HEK293 (cell line): ENCODE measurements around the gene PSTK.

Experiments used
- CTCF ChIA-PET: fragments of 350-600 bp; formaldehyde crosslinking; extraction: SDS; loops from one replicate; lab custom pipeline; 2021; ENCODE audit warnings: antibody characterized with exemption; lab: Yijun Ruan, JAX
- POLR2A ChIA-PET: fragments of 300-600 bp; formaldehyde crosslinking; extraction: SDS; loops from one replicate; lab custom pipeline; 2020; ENCODE audit warnings: antibody characterized with exemption, inconsistent platforms; lab: Yijun Ruan, JAX
- H3K27ac ChIP-seq: fragments of 200-500 bp; sonication (Bioruptor generic); 2 replicates; pipeline ENCODE4 v1.5.1; 2014; ENCODE audit warnings: low read depth, low read length, control low read depth, inconsistent platforms; ENCODE audit errors: extremely low read depth
- H3K36me3 ChIP-seq, 2 experiments: fragments of 200-500 bp in 1 of 2; sonication (Bioruptor generic) in 1 of 2; 1 replicate in 1 of 2; 2 replicates in 1 of 2; pipeline ENCODE4 v1.5.1; 2014 to 2017; ENCODE audit warnings: inconsistent platforms in 2 of 2, low read length in 2 of 2; ENCODE audit not compliant: control insufficient read depth in 2 of 2, insufficient read depth in 1 of 2
- H3K4me1 ChIP-seq: fragments of 200-500 bp; sonication (Bioruptor generic); 2 replicates; pipeline ENCODE4 v1.5.1; 2014; ENCODE audit warnings: mild to moderate bottlenecking, low read length, inconsistent platforms; ENCODE audit not compliant: control insufficient read depth, insufficient read depth
- H3K4me3 ChIP-seq: 2 replicates; pipeline ENCODE4 v1.5.1; 2011; ENCODE audit warnings: low read depth, mild to moderate bottlenecking, control low read depth, low read length, moderate library complexity
- H3K9me3 ChIP-seq: fragments of 200-500 bp; sonication (Bioruptor generic); 2 replicates; pipeline ENCODE4 v1.5.1; 2014; ENCODE audit warnings: low read depth, low read length, inconsistent platforms; ENCODE audit not compliant: control insufficient read depth, insufficient read depth
- KLF8 ChIP-seq: fragments of 450-650 bp; formaldehyde crosslinking; IDR thresholded peaks from 2 replicates; pipeline ENCODE4 v1.5.1; 2016; ENCODE audit warnings: missing biosample characterization, missing genetic modification characterization
- SCRT2 ChIP-seq: fragments of 450-650 bp; formaldehyde crosslinking; IDR thresholded peaks from 2 replicates; pipeline ENCODE4 v1.5.1; 2016; ENCODE audit warnings: missing biosample characterization, missing genetic modification characterization
- ZNF146 ChIP-seq: fragments of 450-650 bp; formaldehyde crosslinking; IDR thresholded peaks from 2 replicates; pipeline ENCODE4 v1.5.1; 2016; ENCODE audit warnings: missing biosample characterization, missing genetic modification characterization
- ZNF2 ChIP-seq: fragments of 450-650 bp; formaldehyde crosslinking; IDR thresholded peaks from 2 replicates; pipeline ENCODE4 v1.5.1; 2016; ENCODE audit warnings: missing biosample characterization, missing genetic modification characterization
- ZNF211 ChIP-seq: fragments of 450-650 bp; formaldehyde crosslinking; IDR thresholded peaks from 2 replicates; pipeline ENCODE4 v1.5.1; 2016; ENCODE audit warnings: low read depth, missing biosample characterization, missing genetic modification characterization
- ZNF221 ChIP-seq: fragments of 450-650 bp; formaldehyde crosslinking; IDR thresholded peaks from 2 replicates; pipeline ENCODE4 v1.5.1; 2017; ENCODE audit warnings: missing biosample characterization, missing genetic modification characterization, borderline replicate concordance
- ZNF274 ChIP-seq, 2 experiments: fragments of 200-500 bp in 1 of 2; fragments of 450-650 bp in 1 of 2; sonication (Bioruptor generic) in 1 of 2; formaldehyde crosslinking in 1 of 2; IDR thresholded peaks; 2 replicates each; pipeline versions ENCODE4 v1.5.1 to v1.6.1; 2014 to 2016; ENCODE audit warnings: borderline replicate concordance in 1 of 2, inconsistent platforms in 1 of 2, low read length in 1 of 2, missing biosample characterization in 1 of 2, missing genetic modification characterization in 1 of 2
- ZNF292 ChIP-seq: fragments of 450-650 bp; formaldehyde crosslinking; IDR thresholded peaks from 2 replicates; pipeline ENCODE4 v1.5.1; 2016; ENCODE audit warnings: low read depth, missing biosample characterization, missing genetic modification characterization, borderline replicate concordance
- ZNF335 ChIP-seq: fragments of 450-650 bp; formaldehyde crosslinking; conservative IDR thresholded peaks from 2 replicates; pipeline ENCODE4 v1.5.1; 2016; ENCODE audit warnings: missing biosample characterization, missing genetic modification characterization
- ZNF394 ChIP-seq: fragments of 450-650 bp; formaldehyde crosslinking; IDR thresholded peaks from 2 replicates; pipeline ENCODE4 v1.5.1; 2016; ENCODE audit warnings: missing biosample characterization, missing genetic modification characterization, mild to moderate bottlenecking, moderate library complexity, borderline replicate concordance
- ZNF501 ChIP-seq: fragments of 450-650 bp; formaldehyde crosslinking; IDR thresholded peaks from 2 replicates; pipeline ENCODE4 v1.5.1; 2016; ENCODE audit warnings: missing biosample characterization, missing genetic modification characterization
- ZNF510 ChIP-seq: fragments of 450-650 bp; formaldehyde crosslinking; IDR thresholded peaks from 2 replicates; pipeline ENCODE4 v1.5.1; 2018; ENCODE audit warnings: mild to moderate bottlenecking, missing genetic modification characterization, missing biosample characterization; ENCODE audit not compliant: insufficient replicate concordance
- ZNF621 ChIP-seq: fragments of 450-650 bp; formaldehyde crosslinking; IDR thresholded peaks from 2 replicates; pipeline ENCODE4 v1.5.1; 2017; ENCODE audit warnings: missing biosample characterization, missing genetic modification characterization
- ZNF626 ChIP-seq: fragments of 450-650 bp; sonication (Bioruptor Pico); formaldehyde crosslinking; IDR thresholded peaks from 2 replicates; pipeline ENCODE4 v1.5.1; 2018; ENCODE audit warnings: missing biosample characterization, missing genetic modification characterization, inconsistent platforms
- ZNF76 ChIP-seq: fragments of 450-650 bp; formaldehyde crosslinking; IDR thresholded peaks from 2 replicates; pipeline ENCODE4; 2016; ENCODE audit warnings: low read depth, missing biosample characterization, missing genetic modification characterization, borderline replicate concordance
- ZNF777 ChIP-seq: fragments of 450-650 bp; formaldehyde crosslinking; IDR thresholded peaks from 2 replicates; pipeline ENCODE4 v1.5.1; 2017; ENCODE audit warnings: missing biosample characterization, missing genetic modification characterization, borderline replicate concordance
- TF ChIP-seq, protein P1 (sequence below): fragments of 450-650 bp; formaldehyde crosslinking; IDR thresholded peaks from 2 replicates; pipeline ENCODE4 v1.5.1; 2017; ENCODE audit warnings: missing biosample characterization, missing genetic modification characterization
- TF ChIP-seq, protein P2 (sequence below): fragments of 450-650 bp; formaldehyde crosslinking; IDR thresholded peaks from 2 replicates; pipeline ENCODE4 v1.5.1; 2017; ENCODE audit warnings: missing biosample characterization, mild to moderate bottlenecking, missing genetic modification characterization, moderate library complexity
- TF ChIP-seq, protein P3 (sequence below): fragments of 450-650 bp; formaldehyde crosslinking; IDR thresholded peaks from 2 replicates; pipeline ENCODE4 v1.5.1; 2016; ENCODE audit warnings: missing biosample characterization, missing genetic modification characterization
- TF ChIP-seq, protein P4 (sequence below): fragments of 450-650 bp; formaldehyde crosslinking; IDR thresholded peaks from 2 replicates; pipeline ENCODE4 v1.5.1; 2016; ENCODE audit warnings: missing biosample characterization, missing genetic modification characterization
- TF ChIP-seq, protein P5 (sequence below): fragments of 450-650 bp; formaldehyde crosslinking; IDR thresholded peaks from 2 replicates; pipeline ENCODE4 v1.5.1; 2016; ENCODE audit warnings: missing biosample characterization, missing genetic modification characterization
- TF ChIP-seq, protein P6 (sequence below): fragments of 450-650 bp; formaldehyde crosslinking; conservative IDR thresholded peaks from 2 replicates; pipeline ENCODE4 v1.5.1; 2016; ENCODE audit warnings: low read depth, missing biosample characterization, missing genetic modification characterization

PSTK gene

DNA sequence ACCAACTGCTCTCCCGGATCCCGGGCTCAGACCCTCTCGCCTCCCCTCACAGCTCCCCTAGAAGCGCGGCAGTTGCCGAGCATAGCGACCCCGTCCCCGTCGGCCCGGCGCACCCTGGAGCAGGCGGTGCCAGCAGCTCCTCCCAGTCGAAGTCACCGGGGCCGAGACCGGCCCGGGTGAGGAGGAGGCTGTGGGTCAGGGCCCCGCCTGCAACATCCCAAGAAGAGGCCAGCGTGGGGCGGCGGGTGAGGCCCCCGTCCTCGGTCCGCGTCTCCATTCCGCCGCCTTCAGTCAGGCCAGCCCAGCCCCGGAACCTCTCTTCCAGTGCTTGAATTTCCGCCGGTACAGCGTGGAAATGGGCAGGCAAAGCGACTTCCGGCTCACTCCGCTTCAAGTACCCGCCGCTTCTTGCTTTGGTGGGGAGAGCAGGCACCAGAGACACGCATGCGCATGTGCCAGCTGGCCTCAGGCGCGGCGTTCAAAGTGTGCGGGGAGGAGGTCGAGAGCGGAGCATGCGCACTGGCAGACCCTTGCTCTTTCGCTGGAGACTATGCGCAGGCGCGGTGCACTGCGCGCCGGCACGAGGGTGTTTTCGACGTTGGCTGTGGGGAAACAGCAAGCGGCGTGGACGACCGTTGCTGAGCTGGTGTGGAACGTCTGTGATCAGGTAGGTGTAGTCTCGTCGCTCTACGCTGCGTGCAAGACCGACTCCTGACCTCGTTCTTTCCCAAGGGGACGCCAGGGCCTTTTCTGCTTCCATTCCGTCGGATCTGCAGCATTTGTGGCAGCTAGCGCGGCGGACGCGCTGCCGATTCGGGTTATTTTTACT lies 26.1 kb upstream of the PSTK start, which contains the start of gene C10orf88:
C10orf88 (minus strand) TSS at position 326 of the 829 bp plus-strand sequence; CDS start at position 277, 49 bp downstream.
- H3K36me3 ChIP-seq = peaks cover 5 to 23% of the 10 kb centered on the region in 2 experiments
- H3K9me3 ChIP-seq = no peaks in the 10 kb centered on the region
- peak within 1 kb of the TSS; percentile 68 for H3K4me3 ChIP-seq
- ChIA-PET CTCF (interaction anchor here (0.6 kb wide), 1 partner anchor 1400 kb away, joined by 6 read pairs; no protein-coding TSS in a partner anchor), POLR2A (interaction anchor here (0.8 to 1.6 kb wide), 5 partner anchors 9 to 200 kb away, joined by 3 to 6 read pairs (median 4); partner anchors contain the start of genes BUB3 and PSTK)
- peaks cover 2% of the 10 kb centered on the region; the same call in 1 of the 2 replicates for H3K4me1 ChIP-seq
- H3K27ac ChIP-seq = peak within 1 kb of the TSS; percentile 83
- TF ChIP-seq, protein P1, sequence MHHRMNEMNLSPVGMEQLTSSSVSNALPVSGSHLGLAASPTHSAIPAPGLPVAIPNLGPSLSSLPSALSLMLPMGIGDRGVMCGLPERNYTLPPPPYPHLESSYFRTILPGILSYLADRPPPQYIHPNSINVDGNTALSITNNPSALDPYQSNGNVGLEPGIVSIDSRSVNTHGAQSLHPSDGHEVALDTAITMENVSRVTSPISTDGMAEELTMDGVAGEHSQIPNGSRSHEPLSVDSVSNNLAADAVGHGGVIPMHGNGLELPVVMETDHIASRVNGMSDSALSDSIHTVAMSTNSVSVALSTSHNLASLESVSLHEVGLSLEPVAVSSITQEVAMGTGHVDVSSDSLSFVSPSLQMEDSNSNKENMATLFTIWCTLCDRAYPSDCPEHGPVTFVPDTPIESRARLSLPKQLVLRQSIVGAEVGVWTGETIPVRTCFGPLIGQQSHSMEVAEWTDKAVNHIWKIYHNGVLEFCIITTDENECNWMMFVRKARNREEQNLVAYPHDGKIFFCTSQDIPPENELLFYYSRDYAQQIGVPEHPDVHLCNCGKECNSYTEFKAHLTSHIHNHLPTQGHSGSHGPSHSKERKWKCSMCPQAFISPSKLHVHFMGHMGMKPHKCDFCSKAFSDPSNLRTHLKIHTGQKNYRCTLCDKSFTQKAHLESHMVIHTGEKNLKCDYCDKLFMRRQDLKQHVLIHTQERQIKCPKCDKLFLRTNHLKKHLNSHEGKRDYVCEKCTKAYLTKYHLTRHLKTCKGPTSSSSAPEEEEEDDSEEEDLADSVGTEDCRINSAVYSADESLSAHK (tag by site-specific recombination) = peak; percentile 36; the same call in 1 of the 2 replicates
- TF ChIP-seq ZNF626 (no peak), ZNF777 (peak; percentile 57; the same call in 1 of the 2 replicates), ZNF501 (tag by site-specific recombination) (peak; percentile 97), ZNF621 (tag by site-specific recombination) (no peak), ZNF211 (tag by site-specific recombination) (no peak), ZNF292 (tag by site-specific recombination) (no peak), ZNF394 (tag by site-specific recombination) (peak; percentile 71; the same call in 1 of the 2 replicates), ZNF146 (tag by site-specific recombination) (peak; percentile 11; the same call in 1 of the 2 replicates), ZNF76 (peak; percentile 74), ZNF221 (tag by site-specific recombination) (no peak), ZNF274 (IDR thresholded peaks at IDR 0.05; ENCODE audit: low read length) (no peak), ZNF274 (tag by site-specific recombination; IDR thresholded peaks at IDR 0.05; ENCODE audit: borderline replicate concordance) (no peak), ZNF335 (tag by site-specific recombination) (peak; percentile 91), ZNF2 (tag by site-specific recombination) (peak; percentile 93), KLF8 (peak; percentile 92), SCRT2 (tag by site-specific recombination) (0 out of 2 replicates have a peak, but pooled peaks have one; percentile 29), ZNF510 (peak; percentile 54)
- TF ChIP-seq, protein P2, sequence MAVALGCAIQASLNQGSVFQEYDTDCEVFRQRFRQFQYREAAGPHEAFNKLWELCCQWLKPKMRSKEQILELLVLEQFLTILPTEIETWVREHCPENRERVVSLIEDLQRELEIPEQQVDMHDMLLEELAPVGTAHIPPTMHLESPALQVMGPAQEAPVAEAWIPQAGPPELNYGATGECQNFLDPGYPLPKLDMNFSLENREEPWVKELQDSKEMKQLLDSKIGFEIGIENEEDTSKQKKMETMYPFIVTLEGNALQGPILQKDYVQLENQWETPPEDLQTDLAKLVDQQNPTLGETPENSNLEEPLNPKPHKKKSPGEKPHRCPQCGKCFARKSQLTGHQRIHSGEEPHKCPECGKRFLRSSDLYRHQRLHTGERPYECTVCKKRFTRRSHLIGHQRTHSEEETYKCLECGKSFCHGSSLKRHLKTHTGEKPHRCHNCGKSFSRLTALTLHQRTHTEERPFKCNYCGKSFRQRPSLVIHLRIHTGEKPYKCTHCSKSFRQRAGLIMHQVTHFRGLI = no peak
- TF ChIP-seq, protein P3, sequence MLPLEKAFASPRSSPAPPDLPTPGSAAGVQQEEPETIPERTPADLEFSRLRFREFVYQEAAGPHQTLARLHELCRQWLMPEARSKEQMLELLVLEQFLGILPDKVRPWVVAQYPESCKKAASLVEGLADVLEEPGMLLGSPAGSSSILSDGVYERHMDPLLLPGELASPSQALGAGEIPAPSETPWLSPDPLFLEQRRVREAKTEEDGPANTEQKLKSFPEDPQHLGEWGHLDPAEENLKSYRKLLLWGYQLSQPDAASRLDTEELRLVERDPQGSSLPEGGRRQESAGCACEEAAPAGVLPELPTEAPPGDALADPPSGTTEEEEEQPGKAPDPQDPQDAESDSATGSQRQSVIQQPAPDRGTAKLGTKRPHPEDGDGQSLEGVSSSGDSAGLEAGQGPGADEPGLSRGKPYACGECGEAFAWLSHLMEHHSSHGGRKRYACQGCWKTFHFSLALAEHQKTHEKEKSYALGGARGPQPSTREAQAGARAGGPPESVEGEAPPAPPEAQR (tag by site-specific recombination) = no peak
- TF ChIP-seq, protein P4, sequence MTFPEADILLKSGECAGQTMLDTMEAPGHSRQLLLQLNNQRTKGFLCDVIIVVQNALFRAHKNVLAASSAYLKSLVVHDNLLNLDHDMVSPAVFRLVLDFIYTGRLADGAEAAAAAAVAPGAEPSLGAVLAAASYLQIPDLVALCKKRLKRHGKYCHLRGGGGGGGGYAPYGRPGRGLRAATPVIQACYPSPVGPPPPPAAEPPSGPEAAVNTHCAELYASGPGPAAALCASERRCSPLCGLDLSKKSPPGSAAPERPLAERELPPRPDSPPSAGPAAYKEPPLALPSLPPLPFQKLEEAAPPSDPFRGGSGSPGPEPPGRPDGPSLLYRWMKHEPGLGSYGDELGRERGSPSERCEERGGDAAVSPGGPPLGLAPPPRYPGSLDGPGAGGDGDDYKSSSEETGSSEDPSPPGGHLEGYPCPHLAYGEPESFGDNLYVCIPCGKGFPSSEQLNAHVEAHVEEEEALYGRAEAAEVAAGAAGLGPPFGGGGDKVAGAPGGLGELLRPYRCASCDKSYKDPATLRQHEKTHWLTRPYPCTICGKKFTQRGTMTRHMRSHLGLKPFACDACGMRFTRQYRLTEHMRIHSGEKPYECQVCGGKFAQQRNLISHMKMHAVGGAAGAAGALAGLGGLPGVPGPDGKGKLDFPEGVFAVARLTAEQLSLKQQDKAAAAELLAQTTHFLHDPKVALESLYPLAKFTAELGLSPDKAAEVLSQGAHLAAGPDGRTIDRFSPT (tag by site-specific recombination) = peak; percentile 85
- TF ChIP-seq, protein P5, sequence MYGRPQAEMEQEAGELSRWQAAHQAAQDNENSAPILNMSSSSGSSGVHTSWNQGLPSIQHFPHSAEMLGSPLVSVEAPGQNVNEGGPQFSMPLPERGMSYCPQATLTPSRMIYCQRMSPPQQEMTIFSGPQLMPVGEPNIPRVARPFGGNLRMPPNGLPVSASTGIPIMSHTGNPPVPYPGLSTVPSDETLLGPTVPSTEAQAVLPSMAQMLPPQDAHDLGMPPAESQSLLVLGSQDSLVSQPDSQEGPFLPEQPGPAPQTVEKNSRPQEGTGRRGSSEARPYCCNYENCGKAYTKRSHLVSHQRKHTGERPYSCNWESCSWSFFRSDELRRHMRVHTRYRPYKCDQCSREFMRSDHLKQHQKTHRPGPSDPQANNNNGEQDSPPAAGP = peak; percentile 83; the same call in 1 of the 2 replicates
- TF ChIP-seq, protein P6, sequence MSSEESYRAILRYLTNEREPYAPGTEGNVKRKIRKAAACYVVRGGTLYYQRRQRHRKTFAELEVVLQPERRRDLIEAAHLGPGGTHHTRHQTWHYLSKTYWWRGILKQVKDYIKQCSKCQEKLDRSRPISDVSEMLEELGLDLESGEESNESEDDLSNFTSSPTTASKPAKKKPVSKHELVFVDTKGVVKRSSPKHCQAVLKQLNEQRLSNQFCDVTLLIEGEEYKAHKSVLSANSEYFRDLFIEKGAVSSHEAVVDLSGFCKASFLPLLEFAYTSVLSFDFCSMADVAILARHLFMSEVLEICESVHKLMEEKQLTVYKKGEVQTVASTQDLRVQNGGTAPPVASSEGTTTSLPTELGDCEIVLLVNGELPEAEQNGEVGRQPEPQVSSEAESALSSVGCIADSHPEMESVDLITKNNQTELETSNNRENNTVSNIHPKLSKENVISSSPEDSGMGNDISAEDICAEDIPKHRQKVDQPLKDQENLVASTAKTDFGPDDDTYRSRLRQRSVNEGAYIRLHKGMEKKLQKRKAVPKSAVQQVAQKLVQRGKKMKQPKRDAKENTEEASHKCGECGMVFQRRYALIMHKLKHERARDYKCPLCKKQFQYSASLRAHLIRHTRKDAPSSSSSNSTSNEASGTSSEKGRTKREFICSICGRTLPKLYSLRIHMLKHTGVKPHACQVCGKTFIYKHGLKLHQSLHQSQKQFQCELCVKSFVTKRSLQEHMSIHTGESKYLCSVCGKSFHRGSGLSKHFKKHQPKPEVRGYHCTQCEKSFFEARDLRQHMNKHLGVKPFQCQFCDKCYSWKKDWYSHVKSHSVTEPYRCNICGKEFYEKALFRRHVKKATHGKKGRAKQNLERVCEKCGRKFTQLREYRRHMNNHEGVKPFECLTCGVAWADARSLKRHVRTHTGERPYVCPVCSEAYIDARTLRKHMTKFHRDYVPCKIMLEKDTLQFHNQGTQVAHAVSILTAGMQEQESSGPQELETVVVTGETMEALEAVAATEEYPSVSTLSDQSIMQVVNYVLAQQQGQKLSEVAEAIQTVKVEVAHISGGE (tag by site-specific recombination) = peak; percentile 99
